Dedifferentiated amniotic fluid mesenchymal stem cell (primary cell): ENCODE measurements around the gene HOXD13.

Experiments used
- DNase-seq: peaks from one replicate; pipeline ENCODE4 v3.0.0-alpha.2; 2016; ENCODE audit errors: extremely low spot score

Gene HOXD13

GRCh38 chr2:176106581-176107539 is 14.3 kb downstream of the HOXD13 start, which contains the start of gene HOXD11:
Gene HOXD11, plus strand, starts transcription at chr2:176107280. Its CDS starts 76 bp downstream, at chr2:176107356.
- no peak for DNase-seq

GRCh38 chr2:176107731-176108181 is 15.2 kb downstream of the HOXD13 start:
- DNase-seq, result no peak

- no peak for DNase-seq
Measured at GRCh38 chr2:176109192-176109901, 16.8 kb downstream of the HOXD13 start.

GRCh38 chr2:176109946-176110345 is 17.4 kb downstream of the HOXD13 start:
- no peak for DNase-seq

- DNase-seq, result no peak
Measured at GRCh38 chr2:176110415-176111308, 18.1 kb downstream of the HOXD13 start.

- DNase-seq, result no peak
Measured at GRCh38 chr2:176111309-176111663, 18.8 kb downstream of the HOXD13 start.

GRCh38 chr2:176111846-176112374 is 19.4 kb downstream of the HOXD13 start:
- no peak for DNase-seq

GRCh38 chr2:176112375-176113302 is 20.1 kb downstream of the HOXD13 start:
- no peak for DNase-seq

GRCh38 chr2:176114120-176114929 is 21.8 kb downstream of the HOXD13 start:
- DNase-seq, result no peak

- DNase-seq, result no peak
Measured at GRCh38 chr2:176114930-176115625, 22.6 kb downstream of the HOXD13 start.

GRCh38 chr2:176115883-176116813 is 23.6 kb downstream of the HOXD13 start, which contains the start of gene HOXD10:
Gene HOXD10, plus strand, starts transcription at chr2:176116778. Its CDS starts 56 bp downstream, at chr2:176116834.
- DNase-seq, result no peak

GRCh38 chr2:176117162-176117822 is 24.8 kb downstream of the HOXD13 start:
- no peak for DNase-seq

GRCh38 chr2:176117823-176118371 is 25.4 kb downstream of the HOXD13 start:
- DNase-seq, result no peak

GRCh38 chr2:176118601-176119339 is 26.2 kb downstream of the HOXD13 start:
- no peak for DNase-seq

GRCh38 chr2:176120364-176121189 is 28.1 kb downstream of the HOXD13 start:
- DNase-seq, result no peak
